Fibroblast of skin of left quadriceps (primary cell): ENCODE data around the gene KRTAP5-7.
"Not testable (repeated sequence)": the region's sequence is repeated elsewhere in the genome, so short reads cannot be mapped to it uniquely, and the experiment has no call there.

Experiments used
- DNase-seq, 2 experiments: peaks; one replicate each; pipeline ENCODE4 v3.0.0-alpha.2; 2013; ENCODE audit warnings: low read depth in 2 of 2

The KRTAP5-7 gene

GRCh38 chr11:71557257-71557656 is 30.2 kb downstream of the KRTAP5-7 start:
- no peak for DNase-seq

- no peak for DNase-seq
Observed at GRCh38 chr11:71558996-71559395, 31.9 kb downstream of the KRTAP5-7 start.

GRCh38 chr11:71562120-71562519 is 35.1 kb downstream of the KRTAP5-7 start:
- no peak for DNase-seq

- DNase-seq = peak in 1 of 2 experiments; percentile 5
Observed at GRCh38 chr11:71563406-71563805, 36.3 kb downstream of the KRTAP5-7 start.

- DNase-seq = no peak
Observed at GRCh38 chr11:71564430-71564829, 37.4 kb downstream of the KRTAP5-7 start.

- no peak for DNase-seq
Observed at GRCh38 chr11:71565263-71565662, 38.2 kb downstream of the KRTAP5-7 start, which contains the start of gene KRTAP5-10. TSS of gene KRTAP5-10 (plus strand) at chr11:71565563. CDS start at chr11:71565588, 25 bp downstream.

GRCh38 chr11:71566081-71566620 is 39.1 kb downstream of the KRTAP5-7 start:
- DNase-seq = no peak

GRCh38 chr11:71566626-71567599 is 39.8 kb downstream of the KRTAP5-7 start:
- not testable (repeated sequence) for DNase-seq

GRCh38 chr11:71567633-71568032 is 40.6 kb downstream of the KRTAP5-7 start:
- DNase-seq = not testable (repeated sequence)

- DNase-seq = no peak
Observed at GRCh38 chr11:71568704-71569349, 41.8 kb downstream of the KRTAP5-7 start.

- DNase-seq = not testable (repeated sequence)
Observed at GRCh38 chr11:71571101-71571850, 44.2 kb downstream of the KRTAP5-7 start.

- no peak for DNase-seq
Observed at GRCh38 chr11:71572811-71573210, 45.7 kb downstream of the KRTAP5-7 start.

GRCh38 chr11:71574418-71574817 is 47.4 kb downstream of the KRTAP5-7 start:
- no peak for DNase-seq

- no peak for DNase-seq
Observed at GRCh38 chr11:71575723-71576424, 48.8 kb downstream of the KRTAP5-7 start.

- DNase-seq = not testable (repeated sequence)
Observed at GRCh38 chr11:71576688-71577465, 49.8 kb downstream of the KRTAP5-7 start.

GRCh38 chr11:71577469-71578004 is 50.5 kb downstream of the KRTAP5-7 start:
- no peak for DNase-seq
